PC-9 (cell line): ENCODE results near the gene NATD1. TPM values are rescaled to one million over a fixed set of nuclear protein-coding genes. Genes with fewer than 3 reads are reported as not detected.

Experiments
- BruUV-seq: library from RNA; stranded (reverse); fragments of 400-500 nt; replicated peaks from 2 replicates; lab custom pipeline; 2021; lab: Mats Ljungman, UMichigan
- CTCF ChIA-PET: fragments of 300-600 bp; sonication (Branson Sonifier 250); formaldehyde crosslinking; loops from one replicate; lab custom pipeline; 2022; ENCODE audit warnings: antibody characterized with exemption; lab: Charles Lee
- POLR2A ChIA-PET: fragments of 300-600 bp; sonication (Branson Sonifier 250); formaldehyde crosslinking; loops from one replicate; lab custom pipeline; 2022; ENCODE audit warnings: antibody characterized with exemption; ENCODE audit not compliant: unreplicated experiment; lab: Charles Lee
- DNase-seq, 2 experiments: peaks; one replicate each; pipeline versions ENCODE4 v3.0.0 to v3.0.0-alpha.2; 2015 to 2022; ENCODE audit warnings: mixed read lengths in 1 of 2
- H2AFZ ChIP-seq: fragments of 200-600 bp; sonication (generic); 2 replicates; pipeline ENCODE4 v1.8.1; 2017; ENCODE audit warnings: antibody characterized with exemption
- H3F3A ChIP-seq: fragments of 200-600 bp; sonication (generic); 2 replicates; pipeline ENCODE4 v1.8.1; 2017; ENCODE audit warnings: antibody characterized with exemption, mild to moderate bottlenecking, low read depth; ENCODE audit not compliant: insufficient read depth
- H3K27ac ChIP-seq: fragments of 200-600 bp; sonication (generic); 2 replicates; pipeline ENCODE4 v1.6.1; 2016; ENCODE audit warnings: mixed run types
- H3K27me3 ChIP-seq: fragments of 200-600 bp; sonication (generic); 2 replicates; pipeline ENCODE4 v1.6.1; 2016; ENCODE audit warnings: low read depth, mixed run types; ENCODE audit not compliant: insufficient read depth
- H3K36me3 ChIP-seq: fragments of 200-600 bp; sonication (generic); 2 replicates; pipeline ENCODE4 v1.6.1; 2016; ENCODE audit warnings: low read depth, mixed run types
- H3K4me1 ChIP-seq: fragments of 200-600 bp; sonication (generic); replicated peaks from 2 replicates; pipeline ENCODE4 v1.6.1; 2016; ENCODE audit warnings: mixed run types; ENCODE audit not compliant: insufficient read depth
- H3K4me2 ChIP-seq: fragments of 200-600 bp; sonication (generic); 2 replicates; pipeline ENCODE4 v1.6.1; 2017; ENCODE audit warnings: mixed run types
- H3K4me3 ChIP-seq: fragments of 200-600 bp; sonication (generic); 2 replicates; pipeline ENCODE4 v1.6.1; 2016; ENCODE audit warnings: mixed run types
- H3K79me2 ChIP-seq: fragments of 200-600 bp; sonication (generic); 2 replicates; pipeline ENCODE4 v1.6.1; 2017; ENCODE audit warnings: low read depth, mixed run types
- H3K9me2 ChIP-seq: fragments of 200-600 bp; sonication (generic); 2 replicates; pipeline ENCODE4 v1.8.1; 2017; ENCODE audit warnings: mild to moderate bottlenecking; ENCODE audit not compliant: insufficient read depth
- H3K9me3 ChIP-seq: fragments of 200-600 bp; sonication (generic); 2 replicates; pipeline ENCODE4 v1.8.1; 2016; ENCODE audit warnings: low read depth; ENCODE audit not compliant: insufficient read depth
- H4K20me1 ChIP-seq: fragments of 200-600 bp; sonication (generic); 2 replicates; pipeline ENCODE4 v1.8.1; 2017; ENCODE audit not compliant: insufficient read depth
- EZH2 ChIP-seq: fragments of 200-600 bp; sonication (generic); IDR thresholded peaks from 2 replicates; pipeline ENCODE4 v1.8.0; 2017; ENCODE audit warnings: antibody characterized with exemption, low read depth
- intact Hi-C: fragments of 100-400 bp; cut with micrococcal nuclease; formaldehyde crosslinking; loops from one replicate; pipeline ENCODE4 v1.10.0; 2022; ENCODE audit not compliant: unreplicated experiment
- total RNA-seq: library from RNA; stranded (reverse); gene quantifications from 2 replicates; pipeline ENCODE4 v1.2.3, GENCODE V29; 2021
- TF ChIP-seq, protein P1 (sequence below): fragments of 200-600 bp; sonication (generic); conservative IDR thresholded peaks from 2 replicates; pipeline ENCODE4 v1.6.1; 2017; ENCODE audit warnings: mixed run types, antibody characterized with exemption, mild to moderate bottlenecking, moderate library complexity

The NATD1 gene
- total RNA-seq, 1 experiment from 2014 or later: 5.4 TPM

DNA sequence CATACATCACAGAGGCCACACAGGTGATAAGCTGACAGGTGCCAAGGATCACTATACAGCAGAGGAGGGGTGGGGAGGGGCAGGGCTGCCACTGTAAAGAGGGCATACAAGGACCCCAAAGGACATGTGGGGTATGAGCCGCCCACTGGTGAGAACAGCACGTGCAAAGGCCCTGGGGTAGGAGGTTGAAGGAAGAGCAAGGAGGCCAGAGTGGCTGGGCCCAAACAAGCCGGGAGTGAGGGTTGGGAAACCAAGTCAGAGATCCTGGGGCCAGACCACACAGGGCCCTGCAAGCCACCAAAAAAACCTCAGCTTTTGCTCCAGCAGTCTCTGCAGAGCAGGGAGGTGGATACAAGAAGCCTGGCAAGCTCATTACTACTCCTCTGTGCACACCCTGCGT is 6.5 kb downstream of the NATD1 start:
- no peak for DNase-seq
- Histone ChIP-seq H4K20me1 (no peaks in the 10 kb centered on the region), H2AFZ (no peak overlapping the region), H3K4me1 (no peaks in the 10 kb centered on the region), H3F3A (no peaks in the 10 kb centered on the region), H3K79me2 (no peaks in the 10 kb centered on the region), H3K27me3 (no peaks in the 10 kb centered on the region), H3K9me2 (no peaks in the 10 kb centered on the region), H3K27ac (no peak overlapping the region), H3K36me3 (no peaks in the 10 kb centered on the region), H3K4me2 (no peak overlapping the region), H3K9me3 (no peaks in the 10 kb centered on the region), H3K4me3 (no peak overlapping the region)
- intact Hi-C loops: no loop called here
- TF ChIP-seq EZH2: no peak
- BruUV-seq: no TSS peak
- CTCF ChIA-PET: interaction anchor here (0.5 kb wide), 1 partner anchor 10 kb away, joined by 5 read pairs; no protein-coding TSS in a partner anchor
- POLR2A ChIA-PET: no interaction called here

DNA sequence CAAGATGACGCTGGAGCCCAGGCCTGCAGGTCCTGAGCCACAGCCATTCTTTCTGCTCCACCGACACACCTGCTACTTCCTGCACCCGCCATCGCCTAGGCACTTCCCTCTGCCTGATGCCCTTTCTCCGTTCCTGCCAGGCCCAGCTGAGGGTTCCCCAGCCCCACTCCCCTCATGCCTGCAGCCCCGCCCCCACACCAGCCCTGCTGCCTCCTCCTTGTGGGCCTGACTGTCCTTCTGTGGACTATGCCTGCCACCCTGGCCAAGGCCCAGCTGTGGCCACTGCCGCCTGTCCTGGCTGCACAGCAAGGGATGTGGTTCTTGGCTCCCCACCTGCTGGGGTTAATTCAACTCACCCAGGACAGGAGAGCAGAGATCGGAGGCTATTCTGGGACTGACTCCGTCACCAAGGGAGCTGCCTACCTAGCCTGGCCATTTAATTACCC is 7.5 kb downstream of the NATD1 start:
- intact Hi-C loops: no loop called here
- H3F3A ChIP-seq: no peaks in the 10 kb centered on the region
- H3K27ac ChIP-seq: no peak overlapping the region
- CTCF ChIA-PET: interaction anchor here (0.8 kb wide), 1 partner anchor 269 kb away, joined by 3 read pairs; no protein-coding TSS in a partner anchor
- no peak overlapping the region for H2AFZ ChIP-seq
- no peaks in the 10 kb centered on the region for H3K79me2 ChIP-seq
- no TSS peak for BruUV-seq
- H3K9me2 ChIP-seq: no peaks in the 10 kb centered on the region
- H3K4me3 ChIP-seq: no peak overlapping the region
- no peaks in the 10 kb centered on the region for H3K27me3 ChIP-seq
- H3K4me2 ChIP-seq: no peak overlapping the region
- no peaks in the 10 kb centered on the region for H3K36me3 ChIP-seq
- POLR2A ChIA-PET: no interaction called here
- TF ChIP-seq EZH2: no peak
- TF ChIP-seq, protein P1, sequence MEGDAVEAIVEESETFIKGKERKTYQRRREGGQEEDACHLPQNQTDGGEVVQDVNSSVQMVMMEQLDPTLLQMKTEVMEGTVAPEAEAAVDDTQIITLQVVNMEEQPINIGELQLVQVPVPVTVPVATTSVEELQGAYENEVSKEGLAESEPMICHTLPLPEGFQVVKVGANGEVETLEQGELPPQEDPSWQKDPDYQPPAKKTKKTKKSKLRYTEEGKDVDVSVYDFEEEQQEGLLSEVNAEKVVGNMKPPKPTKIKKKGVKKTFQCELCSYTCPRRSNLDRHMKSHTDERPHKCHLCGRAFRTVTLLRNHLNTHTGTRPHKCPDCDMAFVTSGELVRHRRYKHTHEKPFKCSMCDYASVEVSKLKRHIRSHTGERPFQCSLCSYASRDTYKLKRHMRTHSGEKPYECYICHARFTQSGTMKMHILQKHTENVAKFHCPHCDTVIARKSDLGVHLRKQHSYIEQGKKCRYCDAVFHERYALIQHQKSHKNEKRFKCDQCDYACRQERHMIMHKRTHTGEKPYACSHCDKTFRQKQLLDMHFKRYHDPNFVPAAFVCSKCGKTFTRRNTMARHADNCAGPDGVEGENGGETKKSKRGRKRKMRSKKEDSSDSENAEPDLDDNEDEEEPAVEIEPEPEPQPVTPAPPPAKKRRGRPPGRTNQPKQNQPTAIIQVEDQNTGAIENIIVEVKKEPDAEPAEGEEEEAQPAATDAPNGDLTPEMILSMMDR: no peak
- no peak for DNase-seq
- no peaks in the 10 kb centered on the region for H3K4me1 ChIP-seq
- H3K9me3 ChIP-seq: no peaks in the 10 kb centered on the region
- no peaks in the 10 kb centered on the region for H4K20me1 ChIP-seq

DNA sequence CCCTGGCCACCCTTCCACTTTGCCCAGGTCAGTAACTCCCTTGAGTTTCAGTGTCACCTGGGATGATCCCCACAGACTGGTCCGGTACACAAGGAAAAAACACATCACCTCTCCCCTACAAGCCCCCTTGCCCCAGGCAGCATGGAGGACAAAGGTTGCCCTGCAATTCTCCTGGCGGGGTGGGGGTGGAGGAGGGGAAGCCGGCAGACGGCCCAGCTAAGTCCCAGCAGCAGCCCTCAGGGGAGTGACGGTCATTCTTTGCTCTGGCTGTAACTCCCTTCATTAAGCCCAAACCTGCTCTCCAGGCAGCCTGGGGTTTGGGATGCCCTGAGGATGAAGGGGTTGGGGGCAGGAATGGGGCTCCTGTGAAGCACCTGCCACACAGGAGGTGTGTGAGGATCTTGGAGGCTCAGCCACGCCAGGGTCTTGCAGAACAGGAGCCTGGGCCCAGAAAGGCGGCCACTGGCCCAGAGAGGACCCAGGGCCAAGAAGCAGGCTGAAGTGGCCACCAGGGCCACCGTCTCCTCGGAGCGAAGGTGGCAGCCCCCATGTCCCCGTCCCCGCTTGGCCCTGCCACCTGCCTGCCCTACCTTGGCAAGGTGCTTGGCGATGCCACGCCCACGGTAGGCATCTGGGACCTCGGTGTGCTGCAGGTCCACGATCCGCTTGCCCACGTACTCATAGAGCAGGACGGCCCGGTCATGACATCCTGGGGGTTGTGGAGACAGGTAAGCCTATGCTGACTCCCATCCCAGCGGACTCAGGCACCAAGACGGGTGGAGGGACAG is 9.5 kb downstream of the NATD1 start:
- Histone ChIP-seq H3K79me2 (no peaks in the 10 kb centered on the region), H3K27ac (no peak overlapping the region), H3F3A (no peaks in the 10 kb centered on the region), H3K9me3 (no peaks in the 10 kb centered on the region), H4K20me1 (no peaks in the 10 kb centered on the region), H3K4me3 (no peak overlapping the region), H2AFZ (no peak overlapping the region), H3K9me2 (no peaks in the 10 kb centered on the region), H3K4me1 (no peaks in the 10 kb centered on the region), H3K4me2 (no peak overlapping the region), H3K36me3 (no peaks in the 10 kb centered on the region), H3K27me3 (no peaks in the 10 kb centered on the region)
- POLR2A ChIA-PET: no interaction called here
- BruUV-seq: no TSS peak
- DNase-seq: no peak
- CTCF ChIA-PET: no interaction called here
- no peak for TF ChIP-seq EZH2
- TF ChIP-seq, protein P1: no peak
- intact Hi-C loops: no loop called here
